AG09309 (cell line): ENCODE data around the gene CPNE4.
"Not testable (repeated sequence)": the region's sequence is repeated elsewhere in the genome, so short reads cannot be mapped to it uniquely, and the experiment has no call there.

Source experiments
- DNase-seq: peaks from one replicate; pipeline ENCODE4 v3.0.0-alpha.2; 2010; ENCODE audit warnings: low read depth
- H3K4me3 ChIP-seq: 2 replicates; pipeline ENCODE4 v1.5.1; 2011; ENCODE audit warnings: mild to moderate bottlenecking, low read depth, low read length, moderate library complexity; ENCODE audit not compliant: control insufficient read depth
- TF ChIP-seq, protein P1 (sequence below): IDR thresholded peaks from 2 replicates; pipeline ENCODE4 v1.5.1; 2011; ENCODE audit warnings: mild to moderate bottlenecking, low read depth, low read length, inconsistent platforms; ENCODE audit not compliant: insufficient read depth, control insufficient read depth; ENCODE audit errors: missing control alignments

Gene CPNE4

GRCh38 chr3:131976448-131976847 is 58.4 kb downstream of the CPNE4 start:
- DNase-seq: no peak
- TF ChIP-seq, protein P1, sequence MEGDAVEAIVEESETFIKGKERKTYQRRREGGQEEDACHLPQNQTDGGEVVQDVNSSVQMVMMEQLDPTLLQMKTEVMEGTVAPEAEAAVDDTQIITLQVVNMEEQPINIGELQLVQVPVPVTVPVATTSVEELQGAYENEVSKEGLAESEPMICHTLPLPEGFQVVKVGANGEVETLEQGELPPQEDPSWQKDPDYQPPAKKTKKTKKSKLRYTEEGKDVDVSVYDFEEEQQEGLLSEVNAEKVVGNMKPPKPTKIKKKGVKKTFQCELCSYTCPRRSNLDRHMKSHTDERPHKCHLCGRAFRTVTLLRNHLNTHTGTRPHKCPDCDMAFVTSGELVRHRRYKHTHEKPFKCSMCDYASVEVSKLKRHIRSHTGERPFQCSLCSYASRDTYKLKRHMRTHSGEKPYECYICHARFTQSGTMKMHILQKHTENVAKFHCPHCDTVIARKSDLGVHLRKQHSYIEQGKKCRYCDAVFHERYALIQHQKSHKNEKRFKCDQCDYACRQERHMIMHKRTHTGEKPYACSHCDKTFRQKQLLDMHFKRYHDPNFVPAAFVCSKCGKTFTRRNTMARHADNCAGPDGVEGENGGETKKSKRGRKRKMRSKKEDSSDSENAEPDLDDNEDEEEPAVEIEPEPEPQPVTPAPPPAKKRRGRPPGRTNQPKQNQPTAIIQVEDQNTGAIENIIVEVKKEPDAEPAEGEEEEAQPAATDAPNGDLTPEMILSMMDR: no peak
- no peak overlapping the region for H3K4me3 ChIP-seq

GRCh38 chr3:131975047-131975446 is 59.8 kb downstream of the CPNE4 start:
- TF ChIP-seq, protein P1: no peak
- H3K4me3 ChIP-seq: no peak overlapping the region
- no peak for DNase-seq

GRCh38 chr3:131973731-131974130 is 61.1 kb downstream of the CPNE4 start:
- TF ChIP-seq, protein P1: no peak
- no peak overlapping the region for H3K4me3 ChIP-seq
- DNase-seq: no peak

GRCh38 chr3:131972550-131972949 is 62.3 kb downstream of the CPNE4 start:
- TF ChIP-seq, protein P1: no peak
- H3K4me3 ChIP-seq: no peak overlapping the region
- DNase-seq: no peak

DNA sequence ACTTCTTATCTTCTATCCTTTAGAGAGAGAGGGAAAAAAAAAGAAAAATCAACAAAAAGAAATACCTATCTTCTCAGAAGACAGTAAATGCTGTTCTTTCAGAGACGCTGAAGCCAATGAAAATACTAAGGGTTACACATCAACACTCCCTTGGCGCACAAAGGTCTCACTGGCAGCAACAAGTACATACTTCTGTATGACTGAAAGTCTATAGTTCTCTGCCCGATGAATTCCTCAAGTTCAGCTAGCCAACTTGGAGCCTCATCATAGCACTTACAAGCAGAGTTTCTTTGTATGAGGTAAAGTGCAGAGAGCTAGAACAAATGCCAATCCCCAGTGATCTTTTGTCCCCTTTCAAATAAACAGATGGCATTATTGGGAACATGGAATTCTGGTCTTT is 62.7 kb downstream of the CPNE4 start:
- no peak for DNase-seq
- H3K4me3 ChIP-seq: no peak overlapping the region

DNA sequence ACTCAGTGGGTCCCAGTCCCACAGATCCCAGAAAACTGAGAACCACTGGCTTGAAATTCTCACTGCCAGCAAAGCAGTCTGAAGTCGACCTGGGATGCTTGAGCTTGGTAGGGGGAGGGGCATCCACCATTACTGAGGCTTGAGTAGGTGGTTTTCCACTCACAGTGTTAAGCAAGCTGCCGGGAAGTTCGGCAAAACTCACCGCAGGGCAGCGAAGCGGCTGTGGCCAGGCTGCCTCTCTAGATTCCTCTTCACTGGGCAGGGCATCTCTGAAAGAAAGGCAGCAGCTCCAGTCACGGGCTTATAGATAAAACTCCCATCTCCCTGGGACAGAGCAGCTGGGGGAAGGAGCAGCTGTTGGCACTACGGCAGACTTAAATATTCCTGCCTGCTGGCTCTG is 71.4 kb downstream of the CPNE4 start:
- not testable (repeated sequence) for H3K4me3 ChIP-seq, DNase-seq

More for the DNA sequence above, 62.7 kb downstream of the CPNE4 start:
- TF ChIP-seq, protein P1: no peak

- H3K4me3 ChIP-seq: no peak overlapping the region
- TF ChIP-seq, protein P1: no peak
- DNase-seq: no peak
Observed at GRCh38 chr3:131962982-131963381, 71.8 kb downstream of the CPNE4 start.

DNA sequence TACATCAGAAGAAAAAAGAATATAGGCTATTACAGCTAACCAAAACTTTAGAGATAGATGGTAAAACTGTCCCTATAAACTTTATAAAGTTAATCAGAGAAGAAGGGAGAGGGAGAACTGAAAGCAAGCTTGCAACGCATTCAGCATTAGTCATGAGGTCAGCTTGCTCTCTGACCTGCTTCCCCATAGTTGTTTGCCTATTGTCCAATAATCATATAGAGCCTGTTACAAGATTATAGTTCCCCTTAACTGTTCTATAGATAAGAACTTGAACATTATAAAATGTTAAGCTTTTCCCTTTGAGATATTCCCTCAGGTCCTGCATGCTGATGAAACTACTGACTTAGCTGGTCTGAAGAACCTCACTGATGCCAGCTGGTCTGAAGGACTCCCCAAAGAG is 74.5 kb downstream of the CPNE4 start:
- no peak overlapping the region for H3K4me3 ChIP-seq
- DNase-seq: no peak
- TF ChIP-seq, protein P1: no peak
